Ishikawa (cell line): ENCODE measurements around the gene GALNT14.

Experiments
- CEBPB ChIP-seq: IDR thresholded peaks from 2 replicates; pipeline ENCODE4 v1.6.1; 2012
- CREB1 ChIP-seq: IDR thresholded peaks from 2 replicates; pipeline ENCODE4 v1.6.1; 2012; ENCODE audit warnings: low read depth
- EGR1 ChIP-seq: IDR thresholded peaks from 2 replicates; pipeline ENCODE4 v1.6.1; 2012
- EP300 ChIP-seq: IDR thresholded peaks from 2 replicates; pipeline ENCODE4 v1.6.1; 2012; ENCODE audit warnings: borderline replicate concordance
- FOXM1 ChIP-seq: IDR thresholded peaks from 2 replicates; pipeline ENCODE4 v1.6.1; 2012; ENCODE audit warnings: low read depth, borderline replicate concordance
- NFIC ChIP-seq: IDR thresholded peaks from 2 replicates; pipeline ENCODE4 v1.6.1; 2012
- RAD21 ChIP-seq: IDR thresholded peaks from 2 replicates; pipeline ENCODE4 v1.6.1; 2012; ENCODE audit warnings: low read depth
- TAF1 ChIP-seq: IDR thresholded peaks from 2 replicates; pipeline ENCODE4 v1.6.1; 2012; ENCODE audit warnings: low read depth, mild to moderate bottlenecking
- TCF12 ChIP-seq: IDR thresholded peaks from 2 replicates; pipeline ENCODE4 v1.6.1; 2012; ENCODE audit warnings: low read depth
- TEAD4 ChIP-seq: IDR thresholded peaks from 2 replicates; pipeline ENCODE4 v1.6.1; 2012
- YY1 ChIP-seq: IDR thresholded peaks from 2 replicates; pipeline ENCODE4 v1.6.1; 2012; ENCODE audit warnings: low read depth
- ZBTB7A ChIP-seq: IDR thresholded peaks from 2 replicates; pipeline ENCODE4 v1.6.1; 2012; ENCODE audit warnings: low read depth
- TF ChIP-seq, protein P1 (sequence below): IDR thresholded peaks from 2 replicates; pipeline ENCODE4 v1.6.1; 2012
- TF ChIP-seq, protein P2 (sequence below): IDR thresholded peaks from 2 replicates; pipeline ENCODE4 v1.6.1; 2012; ENCODE audit warnings: low read depth, mild to moderate bottlenecking
- TF ChIP-seq, protein P3 (sequence below): IDR thresholded peaks from 2 replicates; pipeline ENCODE4 v1.6.1; 2012

GALNT14 gene

DNA sequence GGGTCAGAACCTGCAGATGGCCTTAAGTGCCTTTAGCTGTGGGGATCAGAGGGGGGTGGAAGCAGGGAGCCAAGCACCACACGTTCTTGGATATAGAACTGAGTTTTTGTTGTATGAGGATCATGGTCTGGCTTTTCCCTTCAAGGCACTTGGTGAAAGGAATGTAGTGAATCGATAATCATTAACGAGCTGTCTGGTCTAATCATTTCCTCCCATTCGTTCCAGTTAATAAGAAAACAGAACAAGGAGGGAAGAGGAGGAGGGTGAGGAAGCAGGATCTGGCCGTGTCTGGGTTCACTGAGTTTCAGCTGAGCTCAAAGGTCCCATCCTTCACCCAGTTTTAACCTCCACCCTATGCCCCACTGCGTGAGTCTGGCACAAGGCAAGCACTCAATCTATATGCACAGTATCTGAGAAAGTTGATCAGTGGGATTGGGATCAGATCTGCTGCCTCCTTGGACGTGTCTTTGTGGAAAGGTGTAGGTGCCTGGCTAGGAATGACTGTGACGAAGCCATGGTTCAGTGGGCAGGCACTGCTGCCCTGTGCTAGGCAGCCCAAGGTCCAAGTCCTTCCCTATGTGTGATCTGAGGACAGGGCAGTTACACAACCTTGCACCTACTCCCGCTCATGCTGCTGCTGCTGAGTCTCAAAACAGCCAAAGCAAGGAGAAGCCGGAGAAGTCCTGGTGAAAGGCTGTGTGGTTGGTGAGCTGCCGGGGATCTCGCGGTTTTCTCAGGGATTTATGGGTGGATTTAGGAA is 54.8 kb downstream of the GALNT14 start:
- TF ChIP-seq TAF1 (no peak), CREB1 (no peak), RAD21 (no peak), CEBPB (no peak), YY1 (no peak), FOXM1 (no peak), EP300 (no peak), NFIC (no peak), EGR1 (no peak), ZBTB7A (no peak), TEAD4 (no peak)
- TF ChIP-seq, protein P1, sequence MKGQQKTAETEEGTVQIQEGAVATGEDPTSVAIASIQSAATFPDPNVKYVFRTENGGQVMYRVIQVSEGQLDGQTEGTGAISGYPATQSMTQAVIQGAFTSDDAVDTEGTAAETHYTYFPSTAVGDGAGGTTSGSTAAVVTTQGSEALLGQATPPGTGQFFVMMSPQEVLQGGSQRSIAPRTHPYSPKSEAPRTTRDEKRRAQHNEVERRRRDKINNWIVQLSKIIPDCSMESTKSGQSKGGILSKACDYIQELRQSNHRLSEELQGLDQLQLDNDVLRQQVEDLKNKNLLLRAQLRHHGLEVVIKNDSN = no peak

DNA sequence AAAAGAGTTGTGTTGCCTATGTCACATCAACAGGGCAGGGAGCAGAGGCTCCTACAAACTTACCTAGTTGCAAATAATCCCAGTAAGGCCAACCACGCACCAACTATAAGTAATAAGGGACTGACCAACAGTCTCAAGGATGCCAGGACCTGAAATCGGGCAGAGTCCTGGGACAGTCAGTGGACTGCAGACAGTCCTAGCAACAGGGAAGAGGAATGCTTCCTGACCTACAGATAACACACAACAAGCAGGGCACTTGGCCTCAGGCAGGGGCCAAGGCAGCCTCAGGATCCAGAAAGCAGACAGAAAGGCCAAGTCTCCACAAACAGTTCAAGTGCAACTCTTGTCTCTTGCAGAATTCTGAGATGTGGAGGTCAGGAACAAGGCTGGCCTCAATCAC is 56.2 kb downstream of the GALNT14 start:
- no peak for TF ChIP-seq YY1

DNA sequence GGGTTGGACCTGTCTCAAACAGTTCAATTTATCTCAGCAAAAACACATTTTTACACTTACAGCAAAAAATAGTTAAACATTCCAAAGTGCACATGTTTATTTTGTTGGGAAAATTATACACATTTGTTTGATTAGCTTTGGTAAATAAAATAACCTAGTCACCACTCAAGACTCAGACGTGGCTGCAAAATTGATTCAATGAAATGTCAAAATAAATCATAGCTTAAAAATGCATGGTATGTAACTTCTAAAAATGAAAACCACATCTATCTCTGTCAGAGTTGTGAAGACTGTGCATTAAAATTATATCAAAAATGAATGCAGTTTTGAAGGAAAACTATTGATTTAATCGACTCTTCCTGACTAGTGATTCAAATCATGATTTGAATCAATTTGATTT is 56.7 kb downstream of the GALNT14 start:
- TF ChIP-seq ZBTB7A (no peak), RAD21 (no peak), TAF1 (no peak), NFIC (no peak), FOXM1 (no peak), CREB1 (no peak), TCF12 (no peak), YY1 (no peak), EP300 (no peak), TEAD4 (no peak), CEBPB (no peak)
- TF ChIP-seq, protein P2, sequence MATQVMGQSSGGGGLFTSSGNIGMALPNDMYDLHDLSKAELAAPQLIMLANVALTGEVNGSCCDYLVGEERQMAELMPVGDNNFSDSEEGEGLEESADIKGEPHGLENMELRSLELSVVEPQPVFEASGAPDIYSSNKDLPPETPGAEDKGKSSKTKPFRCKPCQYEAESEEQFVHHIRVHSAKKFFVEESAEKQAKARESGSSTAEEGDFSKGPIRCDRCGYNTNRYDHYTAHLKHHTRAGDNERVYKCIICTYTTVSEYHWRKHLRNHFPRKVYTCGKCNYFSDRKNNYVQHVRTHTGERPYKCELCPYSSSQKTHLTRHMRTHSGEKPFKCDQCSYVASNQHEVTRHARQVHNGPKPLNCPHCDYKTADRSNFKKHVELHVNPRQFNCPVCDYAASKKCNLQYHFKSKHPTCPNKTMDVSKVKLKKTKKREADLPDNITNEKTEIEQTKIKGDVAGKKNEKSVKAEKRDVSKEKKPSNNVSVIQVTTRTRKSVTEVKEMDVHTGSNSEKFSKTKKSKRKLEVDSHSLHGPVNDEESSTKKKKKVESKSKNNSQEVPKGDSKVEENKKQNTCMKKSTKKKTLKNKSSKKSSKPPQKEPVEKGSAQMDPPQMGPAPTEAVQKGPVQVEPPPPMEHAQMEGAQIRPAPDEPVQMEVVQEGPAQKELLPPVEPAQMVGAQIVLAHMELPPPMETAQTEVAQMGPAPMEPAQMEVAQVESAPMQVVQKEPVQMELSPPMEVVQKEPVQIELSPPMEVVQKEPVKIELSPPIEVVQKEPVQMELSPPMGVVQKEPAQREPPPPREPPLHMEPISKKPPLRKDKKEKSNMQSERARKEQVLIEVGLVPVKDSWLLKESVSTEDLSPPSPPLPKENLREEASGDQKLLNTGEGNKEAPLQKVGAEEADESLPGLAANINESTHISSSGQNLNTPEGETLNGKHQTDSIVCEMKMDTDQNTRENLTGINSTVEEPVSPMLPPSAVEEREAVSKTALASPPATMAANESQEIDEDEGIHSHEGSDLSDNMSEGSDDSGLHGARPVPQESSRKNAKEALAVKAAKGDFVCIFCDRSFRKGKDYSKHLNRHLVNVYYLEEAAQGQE = no peak
- TF ChIP-seq, protein P1 = no peak
- TF ChIP-seq, protein P3, sequence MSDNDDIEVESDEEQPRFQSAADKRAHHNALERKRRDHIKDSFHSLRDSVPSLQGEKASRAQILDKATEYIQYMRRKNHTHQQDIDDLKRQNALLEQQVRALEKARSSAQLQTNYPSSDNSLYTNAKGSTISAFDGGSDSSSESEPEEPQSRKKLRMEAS = no peak

DNA sequence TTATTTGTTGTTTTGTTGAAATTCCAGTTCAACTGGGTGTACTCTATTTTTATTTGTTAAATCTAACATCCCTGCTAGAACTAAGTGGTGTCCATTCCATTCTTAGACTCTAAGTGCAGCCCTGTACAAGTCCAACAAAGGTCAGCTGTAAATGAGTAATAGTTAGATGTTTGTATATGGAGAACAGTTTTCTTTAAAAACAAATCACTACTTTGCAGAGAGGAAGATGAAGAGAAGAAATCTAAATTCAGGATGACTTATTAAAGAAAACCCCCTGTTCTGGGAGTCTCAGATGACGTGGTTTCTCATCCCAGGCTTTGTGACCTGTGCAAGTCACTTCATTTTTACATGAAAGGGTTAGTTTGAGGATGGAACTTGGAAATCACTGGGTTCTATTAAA is 57.9 kb downstream of the GALNT14 start:
- TF ChIP-seq EP300 = no peak
- no peak for TF ChIP-seq TAF1
- no peak for TF ChIP-seq NFIC
- TF ChIP-seq CREB1 = no peak
- no peak for TF ChIP-seq RAD21
- no peak for TF ChIP-seq ZBTB7A
- TF ChIP-seq, protein P2 = no peak

DNA sequence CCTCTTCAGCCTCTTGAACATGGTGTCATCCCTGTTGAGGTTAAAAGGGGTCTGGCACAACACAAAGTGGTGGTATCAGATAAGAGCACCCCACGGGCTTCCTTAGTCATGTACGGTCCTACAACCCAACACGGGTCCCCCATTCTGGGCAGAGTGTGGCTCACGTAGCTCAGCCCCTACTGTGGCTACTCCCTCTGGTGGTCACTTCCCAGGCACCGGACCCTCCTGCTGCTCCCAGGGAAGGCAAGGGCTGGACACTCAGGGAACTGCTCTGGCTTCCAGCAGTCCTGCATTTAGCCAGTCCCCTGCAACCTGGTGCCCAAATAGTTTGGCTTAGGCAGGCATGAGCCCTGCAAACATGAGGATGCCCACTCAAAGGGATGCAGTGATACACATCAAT is 58.6 kb downstream of the GALNT14 start:
- peak; percentile 6; the same call in 1 of the 2 replicates for TF ChIP-seq RAD21
- no peak for TF ChIP-seq NFIC
- TF ChIP-seq EP300 = no peak
- no peak for TF ChIP-seq TEAD4

DNA sequence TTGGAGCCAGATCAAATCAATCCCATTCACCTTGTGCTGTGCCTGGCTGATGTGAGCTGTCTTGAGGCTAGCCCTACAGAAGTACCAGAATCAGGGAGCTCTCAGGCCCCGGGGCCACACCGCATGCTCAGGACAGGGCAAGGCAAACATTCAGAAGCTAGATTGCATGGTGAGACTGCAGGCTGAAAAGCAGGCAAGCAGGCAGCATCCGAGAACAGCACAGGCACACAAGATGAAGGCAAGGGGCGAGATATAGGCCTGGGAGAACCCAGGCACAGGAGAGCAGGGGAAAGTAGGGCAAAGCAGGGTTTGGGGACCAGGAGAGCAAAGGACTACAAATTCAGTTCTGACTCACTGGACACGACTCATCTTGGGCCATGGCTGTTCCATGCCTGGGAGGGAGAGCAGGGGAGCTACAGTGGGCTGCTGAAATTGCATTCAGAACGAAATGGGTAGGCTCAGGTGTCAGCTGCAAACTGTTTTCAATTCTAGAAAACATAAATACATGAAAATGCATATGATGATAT is 59.6 kb downstream of the GALNT14 start:
- TF ChIP-seq, protein P3 = no peak
- TF ChIP-seq, protein P1 = no peak
- TF ChIP-seq CREB1 = no peak
- no peak for TF ChIP-seq TEAD4
- no peak for TF ChIP-seq ZBTB7A
- no peak for TF ChIP-seq NFIC
- TF ChIP-seq EGR1 = no peak
- TF ChIP-seq FOXM1 = no peak
- no peak for TF ChIP-seq RAD21
- no peak for TF ChIP-seq EP300
- no peak for TF ChIP-seq TCF12
- TF ChIP-seq CEBPB = no peak
- TF ChIP-seq, protein P2 = no peak
- TF ChIP-seq YY1 = no peak
